HepG2 (cell line): ENCODE measurements around the gene CHPF. TPM values are rescaled to one million over a fixed set of nuclear protein-coding genes. Genes with fewer than 3 reads are reported as not detected.
A peak's percentile ranks its signal among the peaks of the same experiment; 100 is the strongest.

Source experiments
- CHCHD3 ChIP-seq: sonication (generic); formaldehyde crosslinking; IDR thresholded peaks from 2 replicates; pipeline ENCODE4 v1.8.0; 2022; ENCODE audit warnings: mild to moderate bottlenecking, missing genetic modification reagents, moderate library complexity
- ELF1 ChIP-seq: sonication (generic); formaldehyde crosslinking; IDR thresholded peaks from 2 replicates; pipeline ENCODE4 v1.4.0; 2020; ENCODE audit warnings: missing genetic modification reagents
- LCORL ChIP-seq, 2 experiments: fragments of 450-650 bp in 1 of 2; sonication (generic) in 1 of 2; formaldehyde crosslinking in 1 of 2; IDR thresholded peaks; 2 replicates each; pipeline versions ENCODE4 v1.5.0 to v1.6.1; 2017 to 2020; ENCODE audit warnings: antibody characterized with exemption in 1 of 2, missing genetic modification reagents in 1 of 2
- TGIF2 ChIP-seq: IDR thresholded peaks from 2 replicates; pipeline ENCODE4 v1.6.1; 2016; ENCODE audit warnings: control low read depth, missing compliant biosample characterization
- ZNF44 ChIP-seq: sonication (generic); formaldehyde crosslinking; IDR thresholded peaks from 2 replicates; pipeline ENCODE4 v1.5.1; 2020; ENCODE audit warnings: mild to moderate bottlenecking, missing genetic modification reagents
- polyA plus RNA-seq, 8 experiments: library from polyadenylated mRNA; depleted of rRNA in 3 of 8; stranded (reverse) in 7 of 8; unstranded in 1 of 8; fragments of >200 nt; fragmentation: Illumina TruSeq in 4 of 8; extraction: Trizol in 4 of 8; gene quantifications; 2 replicates each; pipeline versions ENCODE4 v1.2.1 to v1.2.3, GENCODE V29; 2011 to 2016; ENCODE audit warnings: low read depth in 4 of 8, missing spikeins in 1 of 8, mixed read lengths in 1 of 8; ENCODE audit not compliant: insufficient read depth in 1 of 8
- total RNA-seq, 5 experiments: library from RNA; depleted of rRNA; stranded (reverse); fragments of >200 nt; fragmentation: Illumina TruSeq; extraction: Trizol; gene quantifications; 2 replicates each; pipeline ENCODE4 v1.2.3, GENCODE V29; 2016; ENCODE audit warnings: low read depth in 1 of 5
- TF ChIP-seq, protein P1 (sequence below): sonication (generic); formaldehyde crosslinking; IDR thresholded peaks from 2 replicates; pipeline ENCODE4 v1.4.0; 2020; ENCODE audit warnings: mild to moderate bottlenecking, missing genetic modification reagents
- TF ChIP-seq, protein P2 (sequence below), 2 experiments: sonication (generic) in 1 of 2; formaldehyde crosslinking in 1 of 2; IDR thresholded peaks; 2 replicates each; pipeline versions ENCODE4 v1.4.0 to v1.6.1; 2016 to 2020; ENCODE audit warnings: borderline replicate concordance in 1 of 2, low read depth in 1 of 2, mild to moderate bottlenecking in 1 of 2, missing genetic modification reagents in 1 of 2
- TF ChIP-seq, protein P3 (sequence below): sonication (generic); formaldehyde crosslinking; IDR thresholded peaks from 2 replicates; pipeline ENCODE4 v1.8.0; 2022; ENCODE audit warnings: low read depth, missing genetic modification reagents
- TF ChIP-seq, protein P4 (sequence below): sonication (generic); formaldehyde crosslinking; IDR thresholded peaks from 2 replicates; pipeline ENCODE4 v1.4.0; 2020; ENCODE audit warnings: low read depth, mild to moderate bottlenecking, missing genetic modification reagents
- TF ChIP-seq, protein P5 (sequence below): IDR thresholded peaks from 2 replicates; pipeline ENCODE4 v1.6.1; 2016; ENCODE audit warnings: low read depth, missing genetic modification reagents, missing compliant biosample characterization

The CHPF gene
- total and polyA plus RNA-seq, 2 of the 13 experiments (the other 11 are each of a cell fraction or from before 2014, with no cell fraction given), result 79.6 to 111 TPM

DNA sequence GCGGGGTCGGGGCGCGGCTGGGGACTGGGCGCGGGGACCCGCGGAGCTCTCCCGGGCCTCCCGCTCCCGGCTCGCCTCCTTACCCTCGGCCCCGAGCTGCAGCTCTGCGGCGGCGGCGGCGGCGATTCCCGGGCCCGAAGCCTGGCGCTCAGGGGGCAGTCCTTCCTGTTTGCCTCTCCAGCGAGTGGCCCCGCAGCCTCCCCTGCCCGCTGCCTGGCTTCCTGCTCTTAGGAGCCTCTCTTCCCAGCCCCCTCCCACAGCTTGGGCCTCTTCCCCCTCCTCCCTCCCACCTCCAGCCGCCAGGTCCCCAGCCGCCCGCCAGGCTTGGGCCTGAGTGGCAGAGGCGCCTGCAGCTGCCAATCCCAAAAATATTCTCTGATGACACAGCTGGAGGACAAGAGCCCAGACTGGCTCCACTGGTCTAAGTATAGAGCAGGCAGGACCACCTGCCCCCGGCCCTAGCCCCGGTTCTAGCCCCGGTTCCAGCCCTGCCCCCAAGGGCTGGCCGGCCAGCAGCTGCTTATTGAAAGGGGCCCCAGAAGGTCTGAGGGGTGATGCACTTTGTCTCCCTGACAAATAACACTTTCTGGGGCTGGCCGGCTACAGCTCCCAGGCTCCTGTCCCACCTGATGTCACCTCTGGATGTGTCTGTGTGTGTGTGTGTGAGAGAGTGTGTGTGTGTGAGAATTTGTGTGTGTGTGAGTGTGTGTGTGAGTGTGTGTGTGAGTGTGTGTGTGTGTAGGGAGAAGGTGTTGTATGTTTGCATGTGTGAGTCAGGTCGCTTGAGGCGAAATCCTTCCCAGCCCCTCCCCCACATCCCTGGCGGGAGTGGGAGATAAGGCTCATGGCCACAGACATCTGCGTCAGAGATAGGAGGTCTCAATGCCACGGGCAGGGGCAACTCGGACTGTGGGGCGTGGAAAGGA, 28.0 kb upstream of the CHPF start, which contains the start of gene OBSL1 (continued):
- TF ChIP-seq, protein P1, sequence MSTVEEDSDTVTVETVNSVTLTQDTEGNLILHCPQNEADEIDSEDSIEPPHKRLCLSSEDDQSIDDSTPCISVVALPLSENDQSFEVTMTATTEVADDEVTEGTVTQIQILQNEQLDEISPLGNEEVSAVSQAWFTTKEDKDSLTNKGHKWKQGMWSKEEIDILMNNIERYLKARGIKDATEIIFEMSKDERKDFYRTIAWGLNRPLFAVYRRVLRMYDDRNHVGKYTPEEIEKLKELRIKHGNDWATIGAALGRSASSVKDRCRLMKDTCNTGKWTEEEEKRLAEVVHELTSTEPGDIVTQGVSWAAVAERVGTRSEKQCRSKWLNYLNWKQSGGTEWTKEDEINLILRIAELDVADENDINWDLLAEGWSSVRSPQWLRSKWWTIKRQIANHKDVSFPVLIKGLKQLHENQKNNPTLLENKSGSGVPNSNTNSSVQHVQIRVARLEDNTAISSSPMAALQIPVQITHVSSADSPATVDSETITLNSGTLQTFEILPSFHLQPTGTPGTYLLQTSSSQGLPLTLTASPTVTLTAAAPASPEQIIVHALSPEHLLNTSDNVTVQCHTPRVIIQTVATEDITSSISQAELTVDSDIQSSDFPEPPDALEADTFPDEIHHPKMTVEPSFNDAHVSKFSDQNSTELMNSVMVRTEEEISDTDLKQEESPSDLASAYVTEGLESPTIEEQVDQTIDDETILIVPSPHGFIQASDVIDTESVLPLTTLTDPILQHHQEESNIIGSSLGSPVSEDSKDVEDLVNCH (CRISPR knock-in tag), result no peak
- TF ChIP-seq CHCHD3 (CRISPR knock-in tag), result 0 out of 2 replicates have a peak, but pooled peaks have one; percentile 27
- TF ChIP-seq, protein P2, sequence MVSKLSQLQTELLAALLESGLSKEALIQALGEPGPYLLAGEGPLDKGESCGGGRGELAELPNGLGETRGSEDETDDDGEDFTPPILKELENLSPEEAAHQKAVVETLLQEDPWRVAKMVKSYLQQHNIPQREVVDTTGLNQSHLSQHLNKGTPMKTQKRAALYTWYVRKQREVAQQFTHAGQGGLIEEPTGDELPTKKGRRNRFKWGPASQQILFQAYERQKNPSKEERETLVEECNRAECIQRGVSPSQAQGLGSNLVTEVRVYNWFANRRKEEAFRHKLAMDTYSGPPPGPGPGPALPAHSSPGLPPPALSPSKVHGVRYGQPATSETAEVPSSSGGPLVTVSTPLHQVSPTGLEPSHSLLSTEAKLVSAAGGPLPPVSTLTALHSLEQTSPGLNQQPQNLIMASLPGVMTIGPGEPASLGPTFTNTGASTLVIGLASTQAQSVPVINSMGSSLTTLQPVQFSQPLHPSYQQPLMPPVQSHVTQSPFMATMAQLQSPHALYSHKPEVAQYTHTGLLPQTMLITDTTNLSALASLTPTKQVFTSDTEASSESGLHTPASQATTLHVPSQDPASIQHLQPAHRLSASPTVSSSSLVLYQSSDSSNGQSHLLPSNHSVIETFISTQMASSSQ (IDR thresholded peaks at IDR 0.05; ENCODE audit: low read depth), result peak; percentile 10; the same call in 1 of the 2 replicates
- TF ChIP-seq, protein P2 (CRISPR knock-in tag; IDR thresholded peaks at IDR 0.05; ENCODE audit: borderline replicate concordance), result peak; percentile 46; the same call in 1 of the 2 replicates
- no peak for TF ChIP-seq LCORL (IDR thresholded peaks at IDR 0.05)
- TF ChIP-seq LCORL (CRISPR knock-in tag; IDR thresholded peaks at IDR 0.05), result peak; percentile 72; the same call in 1 of the 2 replicates
- TF ChIP-seq, protein P3, sequence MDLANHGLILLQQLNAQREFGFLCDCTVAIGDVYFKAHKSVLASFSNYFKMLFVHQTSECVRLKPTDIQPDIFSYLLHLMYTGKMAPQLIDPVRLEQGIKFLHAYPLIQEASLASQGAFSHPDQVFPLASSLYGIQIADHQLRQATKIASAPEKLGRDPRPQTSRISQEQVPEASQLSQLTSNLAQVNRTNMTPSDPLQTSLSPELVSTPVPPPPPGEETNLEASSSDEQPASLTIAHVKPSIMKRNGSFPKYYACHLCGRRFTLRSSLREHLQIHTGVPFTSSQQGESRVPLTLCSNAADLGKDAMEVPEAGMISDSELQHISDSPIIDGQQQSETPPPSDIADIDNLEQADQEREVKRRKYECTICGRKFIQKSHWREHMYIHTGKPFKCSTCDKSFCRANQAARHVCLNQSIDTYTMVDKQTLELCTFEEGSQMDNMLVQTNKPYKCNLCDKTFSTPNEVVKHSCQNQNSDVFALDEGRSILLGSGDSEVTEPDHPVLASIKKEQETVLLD (CRISPR knock-in tag), result 0 out of 2 replicates have a peak, but pooled peaks have one; percentile 65
- peak; percentile 68 for TF ChIP-seq ELF1 (CRISPR knock-in tag)
- TF ChIP-seq ZNF44 (CRISPR knock-in tag), result 0 out of 2 replicates have a peak, but pooled peaks have one; percentile 76
- TF ChIP-seq, protein P4, sequence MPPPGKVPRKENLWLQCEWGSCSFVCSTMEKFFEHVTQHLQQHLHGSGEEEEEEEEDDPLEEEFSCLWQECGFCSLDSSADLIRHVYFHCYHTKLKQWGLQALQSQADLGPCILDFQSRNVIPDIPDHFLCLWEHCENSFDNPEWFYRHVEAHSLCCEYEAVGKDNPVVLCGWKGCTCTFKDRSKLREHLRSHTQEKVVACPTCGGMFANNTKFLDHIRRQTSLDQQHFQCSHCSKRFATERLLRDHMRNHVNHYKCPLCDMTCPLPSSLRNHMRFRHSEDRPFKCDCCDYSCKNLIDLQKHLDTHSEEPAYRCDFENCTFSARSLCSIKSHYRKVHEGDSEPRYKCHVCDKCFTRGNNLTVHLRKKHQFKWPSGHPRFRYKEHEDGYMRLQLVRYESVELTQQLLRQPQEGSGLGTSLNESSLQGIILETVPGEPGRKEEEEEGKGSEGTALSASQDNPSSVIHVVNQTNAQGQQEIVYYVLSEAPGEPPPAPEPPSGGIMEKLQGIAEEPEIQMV (CRISPR knock-in tag), result peak; percentile 52; the same call in 1 of the 2 replicates
- no peak; the same call in 1 of the 2 replicates for TF ChIP-seq TGIF2 (CRISPR knock-in tag)
- TF ChIP-seq, protein P5, sequence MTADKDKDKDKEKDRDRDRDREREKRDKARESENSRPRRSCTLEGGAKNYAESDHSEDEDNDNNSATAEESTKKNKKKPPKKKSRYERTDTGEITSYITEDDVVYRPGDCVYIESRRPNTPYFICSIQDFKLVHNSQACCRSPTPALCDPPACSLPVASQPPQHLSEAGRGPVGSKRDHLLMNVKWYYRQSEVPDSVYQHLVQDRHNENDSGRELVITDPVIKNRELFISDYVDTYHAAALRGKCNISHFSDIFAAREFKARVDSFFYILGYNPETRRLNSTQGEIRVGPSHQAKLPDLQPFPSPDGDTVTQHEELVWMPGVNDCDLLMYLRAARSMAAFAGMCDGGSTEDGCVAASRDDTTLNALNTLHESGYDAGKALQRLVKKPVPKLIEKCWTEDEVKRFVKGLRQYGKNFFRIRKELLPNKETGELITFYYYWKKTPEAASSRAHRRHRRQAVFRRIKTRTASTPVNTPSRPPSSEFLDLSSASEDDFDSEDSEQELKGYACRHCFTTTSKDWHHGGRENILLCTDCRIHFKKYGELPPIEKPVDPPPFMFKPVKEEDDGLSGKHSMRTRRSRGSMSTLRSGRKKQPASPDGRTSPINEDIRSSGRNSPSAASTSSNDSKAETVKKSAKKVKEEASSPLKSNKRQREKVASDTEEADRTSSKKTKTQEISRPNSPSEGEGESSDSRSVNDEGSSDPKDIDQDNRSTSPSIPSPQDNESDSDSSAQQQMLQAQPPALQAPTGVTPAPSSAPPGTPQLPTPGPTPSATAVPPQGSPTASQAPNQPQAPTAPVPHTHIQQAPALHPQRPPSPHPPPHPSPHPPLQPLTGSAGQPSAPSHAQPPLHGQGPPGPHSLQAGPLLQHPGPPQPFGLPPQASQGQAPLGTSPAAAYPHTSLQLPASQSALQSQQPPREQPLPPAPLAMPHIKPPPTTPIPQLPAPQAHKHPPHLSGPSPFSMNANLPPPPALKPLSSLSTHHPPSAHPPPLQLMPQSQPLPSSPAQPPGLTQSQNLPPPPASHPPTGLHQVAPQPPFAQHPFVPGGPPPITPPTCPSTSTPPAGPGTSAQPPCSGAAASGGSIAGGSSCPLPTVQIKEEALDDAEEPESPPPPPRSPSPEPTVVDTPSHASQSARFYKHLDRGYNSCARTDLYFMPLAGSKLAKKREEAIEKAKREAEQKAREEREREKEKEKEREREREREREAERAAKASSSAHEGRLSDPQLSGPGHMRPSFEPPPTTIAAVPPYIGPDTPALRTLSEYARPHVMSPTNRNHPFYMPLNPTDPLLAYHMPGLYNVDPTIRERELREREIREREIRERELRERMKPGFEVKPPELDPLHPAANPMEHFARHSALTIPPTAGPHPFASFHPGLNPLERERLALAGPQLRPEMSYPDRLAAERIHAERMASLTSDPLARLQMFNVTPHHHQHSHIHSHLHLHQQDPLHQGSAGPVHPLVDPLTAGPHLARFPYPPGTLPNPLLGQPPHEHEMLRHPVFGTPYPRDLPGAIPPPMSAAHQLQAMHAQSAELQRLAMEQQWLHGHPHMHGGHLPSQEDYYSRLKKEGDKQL (CRISPR knock-in tag), result 0 out of 2 replicates have a peak, but pooled peaks have one; percentile 17
